ENCODE data around the gene LGI1.
A peak's percentile ranks its signal among the peaks of the same experiment; 100 is the strongest.

Gene LGI1

DNA sequence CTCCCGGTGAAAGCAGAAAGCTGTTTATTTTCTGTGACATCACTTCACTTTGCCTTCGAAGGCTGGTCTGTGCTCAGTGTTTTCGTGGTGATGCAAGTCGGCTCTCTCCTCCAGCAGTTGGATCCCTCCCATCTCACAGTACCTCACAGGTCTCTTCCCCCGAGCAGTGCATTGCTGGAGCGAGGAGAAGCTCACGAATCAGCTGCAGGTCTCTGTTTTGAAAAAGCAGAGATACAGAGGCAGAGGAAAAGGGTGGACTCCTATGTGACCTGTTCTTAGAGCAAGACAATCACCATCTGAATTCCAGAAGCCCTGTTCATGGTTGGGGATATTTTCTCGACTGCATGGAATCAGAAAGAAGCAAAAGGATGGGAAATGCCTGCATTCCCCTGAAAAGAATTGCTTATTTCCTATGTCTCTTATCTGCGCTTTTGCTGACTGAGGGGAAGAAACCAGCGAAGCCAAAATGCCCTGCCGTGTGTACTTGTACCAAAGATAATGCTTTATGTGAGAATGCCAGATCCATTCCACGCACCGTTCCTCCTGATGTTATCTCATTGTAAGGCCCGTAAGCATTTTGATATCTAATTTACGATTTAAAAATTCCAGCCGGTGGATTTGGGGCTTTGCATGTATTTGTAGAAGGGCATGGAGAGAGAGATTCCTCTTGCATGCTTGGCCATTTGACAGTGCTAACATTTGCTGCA is at the start of gene LGI1:
LGI1 (plus strand) TSS at position 136 of the 707 bp plus-strand sequence; CDS start at position 345, 209 bp downstream.
- no peak for DNase-seq

DNA sequence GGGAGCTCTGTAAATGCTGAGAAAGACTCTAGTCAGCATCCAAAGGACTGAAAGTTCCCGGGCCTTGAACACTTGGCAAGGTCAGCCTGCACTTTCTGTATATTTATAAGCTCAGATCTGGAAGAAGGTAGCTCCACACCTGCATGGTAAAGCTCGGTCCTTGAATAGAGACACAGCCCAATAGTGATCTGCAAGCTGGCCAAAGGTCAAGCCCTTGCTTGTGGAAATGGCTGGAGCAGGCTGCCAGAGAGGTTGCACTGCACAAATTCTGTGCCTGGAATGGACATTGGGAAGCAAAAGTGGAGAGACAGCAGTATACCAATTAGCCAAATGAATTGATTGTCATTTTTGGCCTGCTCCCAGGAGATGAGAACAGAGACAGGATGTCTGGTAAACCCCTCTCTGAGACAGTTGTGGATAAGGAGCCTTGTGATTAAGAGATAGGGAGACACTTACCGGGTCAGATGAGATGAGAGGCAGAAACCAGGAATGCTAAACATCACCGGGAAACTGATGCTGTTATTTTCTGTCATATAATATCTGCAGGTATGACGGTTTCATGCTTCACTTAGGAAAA is 47.3 kb upstream of the LGI1 start:
- no peak for DNase-seq

DNA sequence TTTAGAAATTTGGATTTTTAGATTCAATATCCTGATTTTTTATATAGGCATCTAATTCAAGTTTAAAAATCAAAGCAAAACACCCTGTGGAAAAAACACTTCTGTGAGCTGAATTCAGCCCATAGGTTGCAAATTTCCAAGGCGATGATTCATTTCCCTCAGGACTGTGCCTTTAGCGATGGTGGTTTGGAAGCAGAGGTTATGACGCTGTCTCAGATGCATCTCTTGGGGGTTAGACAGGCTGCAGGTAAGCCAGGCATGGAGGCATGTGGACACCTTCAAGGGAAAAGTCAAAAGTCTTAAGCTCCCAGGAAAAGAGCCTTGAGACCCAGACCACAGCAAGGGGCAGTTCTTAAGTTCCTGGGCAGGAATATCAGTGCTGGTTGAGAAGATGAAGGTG is 45.8 kb upstream of the LGI1 start:
- DNase-seq: no peak

DNA sequence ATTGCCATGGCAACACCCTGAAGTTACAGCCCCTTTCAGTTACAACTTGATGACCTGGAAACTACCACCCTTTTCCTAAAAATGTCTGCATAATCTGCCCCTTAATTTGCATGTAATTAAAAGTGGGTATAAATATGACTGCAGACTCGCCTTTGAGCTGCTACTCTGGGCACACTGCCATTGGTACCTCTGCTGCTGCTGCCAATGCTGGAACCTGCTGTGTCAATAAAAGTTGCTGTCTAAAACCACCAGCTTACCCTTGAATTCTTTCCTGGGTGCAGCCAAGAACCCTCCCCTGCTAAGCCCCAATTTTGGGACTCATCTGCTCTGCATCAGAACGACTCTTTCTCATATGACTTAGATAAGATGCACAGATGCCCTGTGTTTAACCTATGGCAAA is 45.1 kb upstream of the LGI1 start:
- no peak for DNase-seq

DNA sequence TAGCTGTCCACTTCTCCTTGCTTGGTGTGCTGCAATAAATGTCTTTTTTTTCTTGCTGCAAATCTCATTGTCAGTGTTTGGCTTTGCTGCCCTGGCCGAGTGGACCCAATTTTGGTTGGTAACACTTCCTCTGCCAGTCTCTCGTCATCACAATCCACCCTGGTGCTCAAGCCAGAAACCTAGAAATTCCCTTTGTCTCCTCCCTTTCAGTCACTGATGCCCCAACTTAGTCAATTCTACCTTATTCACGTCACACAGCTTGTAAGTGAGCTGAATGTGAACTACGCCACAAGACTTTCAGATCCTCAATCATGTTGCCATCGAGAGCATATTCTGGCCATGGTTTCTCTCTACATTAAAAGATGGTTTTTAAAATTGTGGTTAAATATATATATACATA is 42.4 kb upstream of the LGI1 start:
- no peak for DNase-seq

DNA sequence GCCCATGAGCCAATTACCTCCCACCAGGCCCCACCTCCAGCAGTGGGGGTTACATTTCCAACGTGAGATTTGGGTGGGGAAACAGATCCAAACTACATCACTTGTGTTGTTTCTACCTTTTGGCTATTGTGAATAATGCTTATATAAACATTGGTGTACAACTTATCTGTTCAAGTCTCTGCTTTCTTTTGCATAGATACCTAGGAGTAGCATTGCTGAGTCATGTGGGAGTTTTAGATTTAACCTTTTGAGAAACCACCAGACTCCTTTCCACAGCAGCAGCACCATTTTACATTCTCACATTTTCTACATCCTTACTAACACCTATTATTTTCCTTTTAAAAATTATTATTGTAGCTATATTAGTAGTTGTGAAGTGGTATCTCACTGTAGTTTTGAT is 41.0 kb upstream of the LGI1 start:
- no peak for DNase-seq

DNA sequence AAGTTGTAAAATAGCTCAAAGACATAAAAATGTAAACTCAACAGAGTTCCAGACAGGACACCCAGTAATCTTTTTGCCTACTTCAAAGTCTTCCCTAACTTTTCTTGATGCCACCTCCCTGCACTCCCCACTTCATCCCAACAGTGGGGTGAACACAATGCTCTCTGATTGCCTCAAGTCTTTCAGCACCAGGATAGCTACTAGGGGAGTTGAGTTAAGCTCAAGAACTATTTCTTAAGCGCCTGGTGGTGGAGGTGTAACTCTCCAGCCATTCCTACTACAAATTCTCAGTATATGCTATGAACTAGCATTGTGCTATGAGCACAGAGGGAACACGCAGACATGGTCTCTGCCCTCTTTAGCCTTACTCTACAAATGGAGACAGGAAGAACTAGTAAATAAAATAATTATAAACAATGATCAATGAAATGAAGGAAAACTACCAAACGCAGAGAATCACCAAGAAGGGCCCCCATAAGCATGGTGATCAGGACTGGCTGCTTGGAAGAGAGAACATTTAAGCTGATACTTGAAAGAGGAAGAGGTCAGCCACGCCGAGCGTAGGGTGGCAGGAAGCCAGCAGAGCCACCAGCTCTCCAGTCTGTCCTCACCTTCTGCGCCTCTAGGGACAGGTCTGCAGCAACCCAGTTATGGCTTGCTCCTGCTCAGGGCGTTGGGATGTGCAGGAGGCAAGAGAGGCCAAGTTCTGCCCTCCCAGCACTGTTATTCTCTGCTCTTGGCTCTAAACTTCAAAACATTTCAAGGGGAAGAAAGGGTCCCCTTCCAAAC is 38.6 kb upstream of the LGI1 start:
- DNase-seq: no peak

DNA sequence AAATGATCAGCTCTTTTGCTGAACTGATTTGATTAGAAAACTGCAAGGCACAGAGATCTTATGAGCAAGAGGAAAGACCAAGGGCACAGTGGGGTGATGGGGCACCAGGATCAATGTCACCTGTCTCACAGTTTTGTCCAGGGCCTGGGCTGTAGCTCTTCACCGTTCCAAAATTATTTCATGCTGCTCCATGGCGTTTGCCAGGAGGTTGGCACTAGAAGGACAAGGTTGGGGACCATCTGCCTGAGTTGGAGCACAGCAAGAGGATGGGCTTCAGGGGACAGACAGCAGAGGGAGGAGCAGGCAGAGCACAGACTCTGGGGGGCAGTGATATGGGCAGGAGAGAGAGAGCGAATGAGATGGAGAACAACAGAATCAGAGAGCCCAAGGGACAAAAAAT is 37.8 kb upstream of the LGI1 start:
- DNase-seq: no peak

DNA sequence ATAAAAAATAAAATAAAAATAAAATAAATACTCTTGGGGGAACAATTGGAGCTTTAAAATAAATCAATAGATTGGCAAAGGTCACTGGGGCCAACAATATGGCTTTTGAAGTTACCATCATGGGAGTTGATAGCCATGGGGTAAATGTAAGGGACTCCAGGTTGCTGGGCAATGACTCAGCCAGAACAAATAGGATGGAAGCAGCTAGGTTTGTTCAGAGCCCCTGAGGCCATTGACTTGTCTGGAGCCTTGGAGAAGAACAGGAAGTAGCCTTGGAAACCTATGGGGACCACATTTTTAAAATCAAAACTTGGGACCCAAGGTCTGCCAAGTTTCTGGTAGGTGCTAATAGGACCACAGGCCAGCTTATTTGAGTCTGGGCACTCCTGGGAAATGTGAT is 35.2 kb upstream of the LGI1 start:
- no peak for DNase-seq

DNA sequence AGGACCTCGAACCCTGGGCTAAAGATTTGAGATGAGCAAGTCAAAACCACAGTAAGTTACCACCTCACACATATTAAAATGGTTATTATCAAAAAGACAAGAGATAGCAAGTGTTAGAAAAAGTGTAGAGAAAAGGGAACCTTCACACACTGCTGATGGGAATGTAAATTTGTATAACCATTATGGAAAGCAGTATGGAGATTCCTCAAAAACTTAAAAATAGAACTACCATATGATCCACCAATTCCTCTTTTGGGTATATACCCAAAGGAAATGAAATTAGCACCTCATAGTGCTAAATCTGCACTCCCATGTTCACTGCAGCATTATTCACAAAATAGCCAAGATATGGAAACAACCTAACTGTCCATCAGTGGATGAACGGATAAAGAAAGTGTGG is 34.6 kb upstream of the LGI1 start:
- DNase-seq: no peak

DNA sequence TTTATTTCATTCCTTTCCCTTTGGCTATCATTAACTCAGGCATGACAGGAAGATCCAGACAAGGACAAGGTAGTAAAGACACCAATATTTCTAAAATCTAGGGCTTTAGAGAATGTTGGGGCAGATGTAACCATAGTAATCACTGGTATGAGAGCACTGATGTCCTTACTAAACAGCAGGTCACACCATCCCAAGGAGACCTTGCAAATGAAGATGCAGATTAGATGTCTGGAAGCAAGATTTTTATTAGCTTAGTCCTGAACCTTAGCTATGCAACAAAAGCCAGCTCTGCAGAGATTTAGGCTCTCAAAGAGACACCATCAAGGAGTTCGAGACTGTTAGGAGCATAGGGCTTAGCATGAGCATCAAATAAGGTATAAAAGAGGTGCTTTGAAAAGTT is 31.7 kb upstream of the LGI1 start:
- DNase-seq: no peak

DNA sequence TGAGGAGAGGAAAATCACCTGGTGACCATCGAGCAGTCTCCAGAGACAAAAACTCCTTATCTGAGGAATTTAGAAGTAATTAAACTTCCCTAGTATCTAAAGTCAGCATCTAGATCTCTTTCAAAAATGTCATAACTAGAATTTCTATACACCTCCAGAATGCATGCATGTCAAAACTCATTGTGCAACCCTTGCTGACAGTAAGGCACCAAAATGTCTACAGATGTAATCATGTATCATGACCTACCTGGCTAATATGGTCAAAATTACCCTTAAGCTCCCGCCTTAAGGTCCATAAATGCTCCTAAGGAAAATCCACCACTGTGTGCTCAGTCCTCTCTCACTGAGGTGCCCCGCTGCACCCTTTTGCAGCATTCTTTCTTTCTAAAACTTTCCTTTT is 16.4 kb upstream of the LGI1 start:
- DNase-seq: no peak

DNA sequence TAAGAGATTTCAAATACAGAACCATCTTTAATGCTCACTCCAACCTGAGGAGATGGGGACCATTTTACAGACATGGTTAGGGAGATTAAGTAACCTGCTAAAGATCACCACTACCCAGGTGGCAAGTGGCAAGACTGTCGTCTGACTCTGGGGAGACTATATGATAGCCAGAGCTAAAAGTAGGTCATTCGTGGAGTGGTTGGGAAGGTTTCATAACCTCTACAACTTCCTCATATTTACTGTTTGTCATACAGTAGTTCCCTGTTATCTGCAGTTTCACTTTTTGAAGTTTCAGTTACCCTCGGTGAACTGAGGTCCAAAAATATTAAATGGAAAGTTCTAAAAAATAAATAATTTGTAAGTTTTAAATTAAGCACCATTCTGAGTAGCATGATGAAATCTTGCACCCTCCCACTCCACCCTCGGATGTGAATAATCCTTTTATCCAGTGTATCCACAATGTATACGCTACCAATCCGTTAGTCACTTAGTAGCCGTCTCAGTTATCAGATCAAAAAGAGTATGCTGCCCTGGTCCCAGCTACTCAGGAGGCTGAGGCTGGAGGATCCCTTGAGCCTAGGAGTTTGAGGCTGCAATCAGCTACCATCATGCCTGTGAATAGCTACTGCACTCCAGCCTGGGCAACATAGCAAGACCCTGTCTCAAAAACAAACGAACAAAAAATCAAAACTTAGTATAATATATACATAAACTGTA is 14.9 kb upstream of the LGI1 start:
- DNase-seq: no peak

DNA sequence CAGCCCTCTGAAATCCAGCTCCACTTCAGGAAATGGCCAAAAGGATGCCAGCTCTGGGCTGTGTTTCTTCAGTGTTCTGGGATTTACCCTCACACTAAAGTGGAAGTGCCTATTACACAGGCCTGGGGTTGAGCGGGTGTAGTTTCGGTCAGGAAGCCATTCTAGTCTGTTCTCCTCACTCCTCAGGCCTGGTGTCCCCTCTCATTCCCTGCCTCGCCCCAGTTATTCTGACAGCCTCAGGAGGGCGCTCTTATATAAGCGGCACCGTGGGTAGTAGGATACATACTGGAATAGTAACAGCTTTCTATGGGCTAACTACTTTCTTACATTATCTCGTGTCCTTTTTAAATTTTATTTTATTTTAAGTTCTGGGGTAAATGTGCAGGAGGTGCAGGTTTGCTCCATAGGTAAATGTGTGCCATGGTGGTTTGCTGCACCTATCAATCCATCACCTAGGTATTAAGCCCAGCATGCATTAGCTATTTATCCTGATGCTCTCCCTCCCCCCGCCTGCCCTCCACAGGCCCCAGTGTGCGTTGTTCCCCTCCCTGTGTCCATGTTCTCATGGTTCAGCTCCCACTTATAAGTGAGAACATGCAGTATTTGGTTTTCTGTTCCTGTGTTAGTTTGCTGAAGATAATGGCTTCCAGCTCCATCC is 12.2 kb upstream of the LGI1 start:
- peak; percentile 8 to 18 for DNase-seq

DNA sequence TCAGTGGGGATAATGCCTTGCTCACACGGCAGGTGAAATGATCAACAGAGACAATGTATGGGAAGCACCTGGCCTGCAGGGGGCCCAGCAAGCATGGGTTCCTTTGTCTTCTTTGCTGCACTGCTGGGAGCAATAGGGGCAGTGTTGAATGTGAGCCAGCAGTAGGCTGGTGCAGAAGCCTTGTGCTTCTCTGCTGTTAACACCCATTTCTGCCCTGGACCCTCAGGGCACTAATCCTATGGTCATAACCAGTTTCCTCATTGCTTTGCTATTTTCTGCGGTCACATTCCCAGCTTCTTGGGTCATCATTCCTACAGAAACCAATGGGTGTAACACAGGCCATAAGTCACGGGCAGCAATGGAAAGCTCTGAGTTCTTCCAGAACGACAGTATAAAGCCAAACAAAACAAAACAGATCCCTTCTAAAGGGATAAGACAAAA is 10.9 kb upstream of the LGI1 start:
- peak; percentile 26 to 59 for DNase-seq

DNA sequence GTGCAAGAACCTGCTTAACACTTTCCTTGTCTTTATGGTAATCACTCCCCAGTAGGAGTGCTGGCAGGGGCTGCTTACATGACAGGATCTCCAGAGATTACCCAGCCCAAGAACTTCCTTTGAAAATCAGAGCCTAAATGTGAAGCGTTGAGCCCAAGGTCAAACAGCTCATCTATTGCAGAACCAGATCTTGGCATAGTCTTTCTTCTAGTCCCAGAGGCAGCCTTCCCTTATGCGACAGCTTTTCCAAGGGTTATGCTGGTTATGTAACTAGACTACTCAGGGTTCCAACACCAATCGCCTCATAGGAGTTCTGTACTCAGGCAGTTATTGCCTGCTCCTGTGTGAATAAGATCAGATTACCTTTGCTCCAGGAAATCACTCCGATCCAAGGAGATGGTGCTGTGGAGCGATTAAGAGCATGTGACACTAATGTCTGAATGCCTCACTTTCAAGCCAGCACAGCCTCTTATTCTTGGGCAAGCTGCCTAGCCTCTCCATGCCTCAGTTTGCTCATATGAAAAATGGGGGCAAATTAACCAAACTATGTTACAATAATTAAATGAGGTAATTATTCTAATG is 8.4 kb upstream of the LGI1 start:
- peak in 1 of 2 experiments; percentile 9 for DNase-seq

DNA sequence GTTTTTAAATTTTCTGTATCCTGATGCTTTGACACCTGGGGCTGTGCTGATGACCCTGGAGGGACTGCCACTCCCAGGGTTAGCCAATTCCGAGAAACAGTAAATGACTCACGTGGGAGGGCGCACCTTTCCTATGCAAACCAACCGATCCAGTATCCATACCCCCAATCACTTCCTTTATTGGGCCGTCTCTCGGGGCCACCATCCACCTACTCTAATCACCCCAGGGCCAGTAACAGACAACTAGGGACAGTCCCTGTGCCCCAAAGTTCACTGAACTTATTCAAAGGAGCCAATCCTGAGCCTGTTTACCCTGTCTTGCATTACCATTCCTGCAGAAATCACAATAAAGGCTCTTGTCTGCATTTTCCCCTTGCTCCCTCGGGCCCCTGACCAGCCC is 6.6 kb upstream of the LGI1 start:
- DNase-seq: no peak

DNA sequence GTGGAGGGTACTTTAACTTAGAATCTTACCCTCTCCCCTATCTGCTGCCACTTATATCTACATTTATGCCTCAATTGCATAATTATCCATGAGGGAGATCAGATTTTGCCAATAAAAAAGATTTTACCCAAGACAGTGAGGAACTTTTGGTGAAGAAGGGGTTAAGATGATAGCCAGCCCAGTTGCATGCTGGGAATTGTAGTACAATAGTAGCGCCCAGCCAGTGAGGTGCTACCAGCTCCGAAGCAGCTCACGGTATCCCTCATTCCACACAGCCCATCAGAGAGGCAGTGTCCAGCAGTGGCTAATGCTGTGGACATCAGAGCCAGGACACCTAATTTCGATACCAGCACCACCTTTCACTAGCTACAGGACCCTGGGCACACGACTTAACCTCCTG is 5.9 kb upstream of the LGI1 start:
- DNase-seq: no peak

DNA sequence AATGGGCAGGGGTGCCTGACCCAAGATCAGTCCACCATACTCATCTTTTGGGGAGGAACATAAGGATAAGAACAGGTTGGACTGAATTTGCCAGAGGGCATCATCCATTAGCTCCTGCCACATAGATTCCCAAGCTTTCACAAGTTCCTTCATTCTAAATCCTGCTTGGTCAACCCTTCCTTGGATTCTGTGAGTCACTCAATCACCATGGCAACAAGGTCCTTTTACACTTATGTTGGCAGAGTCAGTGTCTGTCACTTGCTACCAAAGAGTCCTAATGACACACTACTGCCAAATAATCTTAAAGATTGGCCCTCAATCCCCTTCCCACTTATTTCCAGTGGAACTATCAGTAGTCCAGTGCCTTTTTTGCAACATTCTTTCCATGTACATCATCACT is 5.0 kb upstream of the LGI1 start:
- no peak for DNase-seq

DNA sequence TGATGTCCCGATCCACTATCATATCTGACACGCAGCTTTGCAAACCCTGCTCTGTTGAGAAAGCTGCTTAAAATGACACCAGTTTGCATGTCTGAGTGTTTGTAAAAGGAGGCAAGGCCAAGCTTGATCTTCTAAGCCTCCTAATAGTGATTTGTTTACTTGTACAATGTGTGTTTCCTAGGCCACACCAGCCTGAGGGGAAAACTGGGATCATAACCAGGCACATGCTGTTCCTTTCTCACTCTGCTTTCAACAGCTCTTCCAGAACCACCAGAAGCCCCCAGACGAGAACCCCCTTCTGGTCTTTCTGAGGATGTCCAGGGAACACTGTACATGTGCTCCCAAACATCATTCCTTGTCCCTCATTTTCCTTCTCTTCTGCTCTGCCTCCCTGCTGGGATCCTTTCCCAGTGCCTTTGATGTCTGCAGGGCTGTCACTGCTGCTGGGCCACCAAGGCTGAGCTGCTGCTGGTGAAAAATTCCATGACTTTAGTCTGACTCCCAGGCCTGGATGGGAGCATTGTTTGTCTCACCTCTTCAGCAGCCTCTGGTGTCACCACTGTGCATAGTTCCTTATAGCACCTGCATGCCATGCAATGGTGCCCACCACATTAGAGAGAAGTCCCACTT is 4.0 kb upstream of the LGI1 start:
- DNase-seq: no peak

DNA sequence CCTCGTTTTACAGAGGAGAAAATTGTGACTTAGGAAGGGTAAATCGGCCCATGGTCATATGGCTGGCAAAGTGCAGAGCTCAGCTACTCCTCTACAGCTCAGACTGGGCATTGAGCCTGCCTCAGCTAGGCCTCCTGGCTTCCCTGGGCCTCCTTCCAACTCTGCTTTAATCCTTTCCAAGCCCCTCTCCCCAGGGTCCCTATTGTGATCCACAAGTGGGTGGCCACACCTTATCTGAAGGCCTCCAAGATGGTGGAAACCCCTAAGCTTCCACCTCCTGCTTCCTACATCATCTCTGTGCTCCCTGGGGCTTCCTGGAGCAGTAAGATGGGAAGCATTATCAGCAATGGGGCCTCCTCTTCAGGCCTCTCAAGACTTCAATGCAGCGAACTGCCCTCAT is 3.0 kb upstream of the LGI1 start:
- no peak for DNase-seq
